GM21367 (cell line): ENCODE results near the gene CRTC2.
"Not testable (repeated sequence)": the region's sequence is repeated elsewhere in the genome, so short reads cannot be mapped to it uniquely, and the experiment has no call there.

Source experiments
- ATAC-seq: cut with Tn5 transposase; IDR thresholded peaks from one replicate; pipeline ENCODE4 v1.9.1; 2021; ENCODE audit not compliant: unreplicated experiment

The CRTC2 gene

GRCh38 chr1:153958111-153958960 lies at the start of gene CRTC2:
CRTC2 (minus strand) TSS chr1:153958612; CDS start chr1:153958497, 115 bp downstream.
- peak; percentile 64 for ATAC-seq

GRCh38 chr1:154006136-154006535 lies 47.7 kb upstream of the CRTC2 start:
- ATAC-seq = no peak

GRCh38 chr1:154000420-154000819 lies 42.0 kb upstream of the CRTC2 start:
- no peak for ATAC-seq

- not testable (repeated sequence) for ATAC-seq
Observed at GRCh38 chr1:153996882-153997281, 38.5 kb upstream of the CRTC2 start.

GRCh38 chr1:153995640-153996039 lies 37.2 kb upstream of the CRTC2 start:
- ATAC-seq = no peak

GRCh38 chr1:153995202-153995601 lies 36.8 kb upstream of the CRTC2 start:
- ATAC-seq = no peak

- no peak for ATAC-seq
Observed at GRCh38 chr1:153991806-153992205, 33.4 kb upstream of the CRTC2 start.

- ATAC-seq = no peak
Observed at GRCh38 chr1:153991151-153991630, 32.8 kb upstream of the CRTC2 start.

GRCh38 chr1:153990468-153991150 lies 32.2 kb upstream of the CRTC2 start, which contains the start of gene RPS27:
RPS27 (plus strand) TSS chr1:153990762; CDS start chr1:153990797, 35 bp downstream.
- peak; percentile 68 for ATAC-seq

- ATAC-seq = no peak
Observed at GRCh38 chr1:153987621-153988020, 29.2 kb upstream of the CRTC2 start.

- no peak for ATAC-seq
Observed at GRCh38 chr1:153985941-153986761, 27.7 kb upstream of the CRTC2 start, which contains the start of gene RAB13. RAB13 (minus strand) TSS chr1:153986339; CDS start chr1:153986236, 103 bp downstream.

GRCh38 chr1:153985341-153985912 lies 27.0 kb upstream of the CRTC2 start:
- no peak for ATAC-seq

- ATAC-seq = no peak
Observed at GRCh38 chr1:153984123-153984894, 25.9 kb upstream of the CRTC2 start.

GRCh38 chr1:153981735-153982134 lies 23.3 kb upstream of the CRTC2 start:
- not testable (repeated sequence) for ATAC-seq

GRCh38 chr1:153979091-153979490 lies 20.7 kb upstream of the CRTC2 start:
- ATAC-seq = not testable (repeated sequence)

GRCh38 chr1:153978274-153978909 lies 20.0 kb upstream of the CRTC2 start:
- ATAC-seq = no peak

- peak; percentile 62 for ATAC-seq
Observed at GRCh38 chr1:153977250-153978240, 19.1 kb upstream of the CRTC2 start, which contains the start of gene JTB. JTB (minus strand) TSS chr1:153977674; CDS start chr1:153977252, 422 bp downstream.

- ATAC-seq = no peak
Observed at GRCh38 chr1:153976819-153977249, 18.4 kb upstream of the CRTC2 start.
